Measurements from ENCODE around the gene BBS10. TPM values are rescaled to one million over a fixed set of nuclear protein-coding genes. Genes with fewer than 3 reads are reported as not detected.

The BBS10 gene
- 7.6 to 11.3 TPM (median 8.2 TPM) in 3 replicates for total RNA-seq
- long read RNA-seq, transcript BBS10-201 (2 exons, 3,595 nt): major isoform, 13 of 18 reads
- long read RNA-seq, partial matches to known transcripts: 0 of 18 reads
- long read RNA-seq, other reads (novel, unspliced or antisense): 5 of 18 reads

DNA sequence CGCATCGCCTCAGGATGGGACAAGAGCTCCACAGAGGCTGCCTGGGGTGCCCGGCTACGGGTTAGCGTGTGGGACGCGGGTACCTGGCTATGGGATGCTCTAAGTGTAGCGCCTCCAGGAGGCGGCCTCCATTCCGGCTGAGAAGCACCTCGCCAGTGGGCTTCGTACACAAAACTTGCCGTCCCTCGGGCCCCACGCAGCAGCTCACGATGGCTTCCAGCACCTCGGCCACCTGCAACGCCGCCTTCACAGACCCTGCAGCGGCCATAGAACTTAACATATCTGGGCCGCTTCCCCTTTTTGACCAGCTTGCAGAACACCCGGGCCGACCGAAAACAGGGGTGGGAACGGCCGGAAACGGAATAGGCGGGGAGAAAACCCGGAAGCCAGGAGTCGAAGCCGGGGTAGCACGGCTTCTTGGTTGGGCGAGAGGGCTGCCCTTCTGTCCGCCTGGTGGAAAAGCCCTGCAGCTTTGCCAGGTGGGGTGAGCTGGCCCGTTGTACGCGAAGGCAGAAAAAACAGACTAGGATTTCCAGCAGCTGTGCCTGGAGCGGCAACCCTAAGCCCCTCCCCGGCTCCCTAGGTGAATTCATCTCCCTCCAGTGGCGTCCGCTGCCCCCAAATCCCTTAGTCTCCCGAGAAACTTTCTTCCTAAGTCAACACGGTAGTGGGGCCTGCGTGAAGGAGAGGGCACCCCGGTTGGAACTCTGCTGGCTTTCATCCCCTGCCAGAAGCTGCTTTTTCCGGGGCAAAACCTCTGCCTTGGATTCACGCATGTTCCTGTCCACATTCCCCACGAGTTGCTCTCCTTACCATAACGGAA, at the start of gene BBS10:
Gene BBS10 (minus strand): TSS at position 337 of the 823 bp plus-strand sequence. CDS start 57 bp downstream, at position 280.
- H3K9me3 Mint-ChIP-seq (ENCODE audit: low read depth): no peaks in the 10 kb centered on the region
- peak within 1 kb of the TSS; percentile 92 for H3K4me3 Mint-ChIP-seq (ENCODE audit: unreplicated experiment)
- TF ChIP-seq, protein P1, sequence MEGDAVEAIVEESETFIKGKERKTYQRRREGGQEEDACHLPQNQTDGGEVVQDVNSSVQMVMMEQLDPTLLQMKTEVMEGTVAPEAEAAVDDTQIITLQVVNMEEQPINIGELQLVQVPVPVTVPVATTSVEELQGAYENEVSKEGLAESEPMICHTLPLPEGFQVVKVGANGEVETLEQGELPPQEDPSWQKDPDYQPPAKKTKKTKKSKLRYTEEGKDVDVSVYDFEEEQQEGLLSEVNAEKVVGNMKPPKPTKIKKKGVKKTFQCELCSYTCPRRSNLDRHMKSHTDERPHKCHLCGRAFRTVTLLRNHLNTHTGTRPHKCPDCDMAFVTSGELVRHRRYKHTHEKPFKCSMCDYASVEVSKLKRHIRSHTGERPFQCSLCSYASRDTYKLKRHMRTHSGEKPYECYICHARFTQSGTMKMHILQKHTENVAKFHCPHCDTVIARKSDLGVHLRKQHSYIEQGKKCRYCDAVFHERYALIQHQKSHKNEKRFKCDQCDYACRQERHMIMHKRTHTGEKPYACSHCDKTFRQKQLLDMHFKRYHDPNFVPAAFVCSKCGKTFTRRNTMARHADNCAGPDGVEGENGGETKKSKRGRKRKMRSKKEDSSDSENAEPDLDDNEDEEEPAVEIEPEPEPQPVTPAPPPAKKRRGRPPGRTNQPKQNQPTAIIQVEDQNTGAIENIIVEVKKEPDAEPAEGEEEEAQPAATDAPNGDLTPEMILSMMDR (IDR thresholded peaks at IDR 0.05): peak; percentile 82
- peaks cover 33% of the 10 kb centered on the region for H3K4me1 Mint-ChIP-seq (ENCODE audit: low read depth)
- peak; percentile 96 for DNase-seq (ENCODE audit: low spot score)
- no peaks in the 10 kb centered on the region for H3K36me3 Mint-ChIP-seq (ENCODE audit: low read depth)
- peak within 1 kb of the TSS; percentile 91 for H3K27ac Mint-ChIP-seq (ENCODE audit: unreplicated experiment)
- H3K27me3 Mint-ChIP-seq (ENCODE audit: low read depth): no peaks in the 10 kb centered on the region

DNA sequence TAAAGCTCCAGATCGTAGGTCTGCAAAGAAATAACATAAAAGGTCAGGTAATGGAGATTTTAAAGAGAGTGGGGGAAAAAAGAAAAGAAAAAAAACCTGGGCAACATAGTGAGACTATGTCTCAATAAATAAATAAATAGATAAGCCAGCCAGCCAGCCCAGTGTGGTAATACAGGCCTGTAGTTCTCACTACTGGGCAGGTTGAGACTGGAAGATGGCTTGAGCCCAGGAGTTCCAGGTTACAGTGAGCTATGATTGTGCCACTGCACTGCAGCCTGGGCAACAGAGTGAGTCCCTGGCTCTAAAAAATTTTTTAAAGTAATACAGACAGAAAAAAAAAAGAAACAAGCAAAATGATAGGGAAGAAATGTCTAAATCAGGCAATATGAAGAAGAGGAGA, 43.2 kb upstream of the BBS10 start:
- no peak for DNase-seq (ENCODE audit: low spot score)
- Mint-ChIP-seq H3K27me3 (ENCODE audit: low read depth) (no peaks in the 10 kb centered on the region), H3K4me1 (ENCODE audit: low read depth) (no peaks in the 10 kb centered on the region), H3K4me3 (ENCODE audit: unreplicated experiment) (no peak overlapping the region), H3K9me3 (ENCODE audit: low read depth) (no peaks in the 10 kb centered on the region), H3K36me3 (ENCODE audit: low read depth) (peaks cover 31% of the 10 kb centered on the region), H3K27ac (ENCODE audit: unreplicated experiment) (peak overlapping the region; percentile 15)
- TF ChIP-seq, protein P1 (IDR thresholded peaks at IDR 0.05): no peak

DNA sequence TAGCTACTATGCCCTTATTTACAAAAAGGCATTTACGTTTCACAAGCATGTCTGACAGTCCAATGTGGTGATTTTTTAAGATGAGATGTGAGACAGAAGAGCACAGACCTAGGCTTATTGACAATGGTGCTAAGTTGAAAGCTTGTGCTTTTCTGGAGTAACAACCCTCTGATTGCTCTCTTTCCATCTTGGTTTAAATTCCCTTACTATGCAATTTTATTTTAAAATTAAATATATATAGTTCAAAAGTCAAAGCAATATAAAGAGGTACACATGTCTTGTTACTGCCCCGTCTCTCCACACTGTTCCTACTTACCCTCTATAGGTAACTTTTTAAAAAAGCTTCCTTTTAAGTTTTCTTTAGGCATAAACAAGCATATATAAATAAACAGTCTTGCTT, 39.4 kb upstream of the BBS10 start:
- H3K36me3 Mint-ChIP-seq (ENCODE audit: low read depth): peaks cover 37% of the 10 kb centered on the region
- no peak overlapping the region for H3K27ac Mint-ChIP-seq (ENCODE audit: unreplicated experiment)
- no peaks in the 10 kb centered on the region for H3K9me3 Mint-ChIP-seq (ENCODE audit: low read depth)
- no peak overlapping the region for H3K4me3 Mint-ChIP-seq (ENCODE audit: unreplicated experiment)
- no peaks in the 10 kb centered on the region for H3K27me3 Mint-ChIP-seq (ENCODE audit: low read depth)
- TF ChIP-seq, protein P1 (IDR thresholded peaks at IDR 0.05): no peak
- DNase-seq (ENCODE audit: low spot score): no peak
- peaks cover 3% of the 10 kb centered on the region for H3K4me1 Mint-ChIP-seq (ENCODE audit: low read depth)

DNA sequence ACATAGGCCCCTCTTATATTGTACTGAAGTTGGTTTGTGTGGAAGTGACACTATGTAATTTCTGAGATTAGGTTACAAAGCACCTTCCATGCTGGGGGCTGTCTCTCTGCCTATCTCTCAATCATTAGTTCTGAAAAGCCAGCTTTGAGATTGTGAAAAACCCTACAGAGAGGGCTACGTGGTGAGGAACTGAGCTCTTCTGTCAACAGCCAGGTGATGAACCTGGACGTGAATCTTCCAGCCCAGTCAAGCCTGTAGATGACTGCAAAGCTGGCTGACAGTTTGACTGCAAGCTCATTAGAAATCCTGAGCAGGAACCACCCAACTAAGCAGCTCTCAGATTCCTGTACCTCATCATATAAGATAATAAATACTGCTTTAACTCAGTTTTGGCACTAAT, 36.3 kb upstream of the BBS10 start:
- H3K36me3 Mint-ChIP-seq (ENCODE audit: low read depth): peaks cover 23% of the 10 kb centered on the region
- H3K4me3 Mint-ChIP-seq (ENCODE audit: unreplicated experiment): no peak overlapping the region
- TF ChIP-seq, protein P1 (IDR thresholded peaks at IDR 0.05): no peak
- H3K9me3 Mint-ChIP-seq (ENCODE audit: low read depth): no peaks in the 10 kb centered on the region
- H3K27me3 Mint-ChIP-seq (ENCODE audit: low read depth): no peaks in the 10 kb centered on the region
- H3K4me1 Mint-ChIP-seq (ENCODE audit: low read depth): peaks cover 3% of the 10 kb centered on the region
- DNase-seq (ENCODE audit: low spot score): no peak
- H3K27ac Mint-ChIP-seq (ENCODE audit: unreplicated experiment): no peak overlapping the region

DNA sequence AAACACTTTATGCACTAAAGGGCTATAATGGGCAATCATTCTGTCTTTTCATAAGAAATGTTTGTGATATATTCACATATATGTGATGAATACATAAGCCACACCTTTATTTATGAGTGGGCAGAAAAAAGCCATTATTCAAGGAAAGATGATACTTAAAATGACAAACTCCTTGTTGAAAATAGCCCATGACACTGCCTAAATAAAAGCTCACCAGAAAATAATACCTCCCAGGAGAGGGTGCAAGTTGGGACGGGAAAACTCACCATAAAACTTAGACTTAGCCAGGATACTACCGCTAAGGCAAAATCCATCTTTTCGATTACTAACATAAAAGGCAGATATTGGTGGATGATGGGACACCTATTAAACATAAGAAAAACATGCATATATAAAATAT, 35.8 kb upstream of the BBS10 start:
- Mint-ChIP-seq H3K4me3 (ENCODE audit: unreplicated experiment) (no peak overlapping the region), H3K27me3 (ENCODE audit: low read depth) (no peaks in the 10 kb centered on the region), H3K9me3 (ENCODE audit: low read depth) (no peaks in the 10 kb centered on the region), H3K27ac (ENCODE audit: unreplicated experiment) (no peak overlapping the region), H3K4me1 (ENCODE audit: low read depth) (peaks cover 3% of the 10 kb centered on the region), H3K36me3 (ENCODE audit: low read depth) (peaks cover 21% of the 10 kb centered on the region)
- TF ChIP-seq, protein P1 (IDR thresholded peaks at IDR 0.05): no peak
- no peak for DNase-seq (ENCODE audit: low spot score)

All from chondrocyte (in vitro differentiated cells).